SK-N-SH (cell line): Measurements from ENCODE around the gene RAMACL. TPM values are rescaled to one million over a fixed set of nuclear protein-coding genes. Genes with fewer than 3 reads are reported as not detected.
A peak's percentile ranks its signal among the peaks of the same experiment; 100 is the strongest.

Source experiments
- CTCF ChIA-PET: fragments of 300-600, 350-600 bp; formaldehyde crosslinking; extraction: SDS; loops from one replicate; lab custom pipeline; 2021; lab: Yijun Ruan, JAX
- POLR2A ChIA-PET: fragments of 350-600 bp; sonication (Branson Sonifier 250); formaldehyde crosslinking; extraction: SDS; loops from one replicate; lab custom pipeline; 2020; ENCODE audit warnings: antibody characterized with exemption, inconsistent platforms; lab: Yijun Ruan, JAX
- DNase-seq: peaks from one replicate; pipeline ENCODE4 v3.0.0; 2012
- H2AFZ ChIP-seq: fragments of 200-600 bp; sonication (generic); 2 replicates; pipeline ENCODE4 v1.8.1; 2016; ENCODE audit warnings: antibody characterized with exemption, mild to moderate bottlenecking, low read depth
- H3F3A ChIP-seq: fragments of 200-600 bp; sonication (generic); replicated peaks from 2 replicates; pipeline ENCODE3; 2016; ENCODE audit warnings: antibody characterized with exemption, mild to moderate bottlenecking; ENCODE audit not compliant: insufficient read depth
- H3K27ac ChIP-seq, 2 experiments: fragments of 200-500 bp in 1 of 2; fragments of 200-600 bp in 1 of 2; sonication (Bioruptor generic) in 1 of 2; sonication (generic), shearing (Covaris generic) in 1 of 2; 2 replicates each; pipeline versions ENCODE4 v1.5.1 to v1.6.1; 2014 to 2016; ENCODE audit warnings: low read depth in 2 of 2, inconsistent platforms in 1 of 2, low read length in 1 of 2, mild to moderate bottlenecking in 1 of 2, mixed read lengths in 1 of 2
- H3K27me3 ChIP-seq: fragments of 200-600 bp; sonication (generic), shearing (Covaris generic); 2 replicates; pipeline ENCODE4 v1.6.1; 2016; ENCODE audit warnings: mixed run types; ENCODE audit not compliant: insufficient read depth
- H3K36me3 ChIP-seq, 2 experiments: fragments of 200-500 bp in 1 of 2; fragments of 200-600 bp in 1 of 2; sonication (Bioruptor generic) in 1 of 2; sonication (generic) in 1 of 2; replicated peaks in 1 of 2; 2 replicates each; pipeline versions ENCODE3 to v1.5.1; 2014 to 2016; ENCODE audit warnings: low read length in 1 of 2, mild to moderate bottlenecking in 1 of 2; ENCODE audit not compliant: insufficient read depth in 2 of 2, control insufficient read depth in 1 of 2
- H3K4me1 ChIP-seq, 2 experiments: fragments of 200-500 bp in 1 of 2; fragments of 200-600 bp in 1 of 2; sonication (Bioruptor generic) in 1 of 2; sonication (generic), shearing (Covaris generic) in 1 of 2; 2 replicates each; pipeline versions ENCODE4 v1.5.1 to v1.6.1; 2014 to 2016; ENCODE audit warnings: low read depth in 1 of 2, low read length in 1 of 2, mixed run types in 1 of 2; ENCODE audit not compliant: insufficient read depth in 2 of 2, control insufficient read depth in 1 of 2
- H3K4me2 ChIP-seq: fragments of 200-600 bp; sonication (generic), shearing (Covaris generic); 2 replicates; pipeline ENCODE4 v1.6.1; 2017; ENCODE audit warnings: mixed run types
- H3K4me3 ChIP-seq, 2 experiments: fragments of 200-500 bp in 1 of 2; fragments of 200-600 bp in 1 of 2; sonication (Bioruptor generic) in 1 of 2; sonication (generic), shearing (Covaris generic) in 1 of 2; 2 replicates each; pipeline versions ENCODE4 v1.5.1 to v1.8.1; 2014 to 2016; ENCODE audit warnings: low read depth in 2 of 2, inconsistent platforms in 1 of 2, low read length in 1 of 2, mild to moderate bottlenecking in 1 of 2, mixed read lengths in 1 of 2, moderate library complexity in 1 of 2
- H3K79me2 ChIP-seq: fragments of 200-600 bp; sonication (generic); 2 replicates; pipeline ENCODE4 v1.8.1; 2017; ENCODE audit warnings: mild to moderate bottlenecking; ENCODE audit not compliant: insufficient read depth
- H3K9ac ChIP-seq: fragments of 200-600 bp; sonication (generic); 2 replicates; pipeline ENCODE4 v1.6.1; 2017; ENCODE audit warnings: mixed run types
- H3K9me2 ChIP-seq: fragments of 200-600 bp; sonication (generic); 2 replicates; pipeline ENCODE4 v1.6.1; 2017; ENCODE audit warnings: mixed run types
- H3K9me3 ChIP-seq: fragments of 200-600 bp; sonication (generic); 2 replicates; pipeline ENCODE4 v1.6.1; 2017; ENCODE audit warnings: mixed run types, mild to moderate bottlenecking, moderate library complexity
- H4K20me1 ChIP-seq: fragments of 200-600 bp; sonication (generic); 2 replicates; pipeline ENCODE4 v1.6.1; 2017; ENCODE audit warnings: mild to moderate bottlenecking, mixed run types; ENCODE audit not compliant: insufficient read depth
- CHD2 ChIP-seq: fragments of 150-350 bp; IDR thresholded peaks from 2 replicates; pipeline ENCODE4 v1.6.1; 2018; ENCODE audit warnings: low read length; ENCODE audit not compliant: partially characterized antibody
- ELF1 ChIP-seq: IDR thresholded peaks from 2 replicates; pipeline ENCODE4 v1.4.0; 2012
- FOSL2 ChIP-seq: IDR thresholded peaks from 2 replicates; pipeline ENCODE4 v1.4.0; 2012; ENCODE audit warnings: low read depth, mild to moderate bottlenecking, moderate library complexity, borderline replicate concordance
- FOXM1 ChIP-seq: IDR thresholded peaks from 2 replicates; pipeline ENCODE4 v1.4.0; 2012; ENCODE audit warnings: low read depth, mild to moderate bottlenecking
- MAX ChIP-seq: IDR thresholded peaks from 2 replicates; pipeline ENCODE4 v1.4.0; 2012; ENCODE audit warnings: low read depth
- MEF2A ChIP-seq: IDR thresholded peaks from 2 replicates; pipeline ENCODE4 v1.4.0; 2012; ENCODE audit warnings: low read depth, borderline replicate concordance
- MXI1 ChIP-seq: IDR thresholded peaks from 2 replicates; pipeline ENCODE4 v1.6.1; 2012; ENCODE audit warnings: mild to moderate bottlenecking, low read depth, low read length, improper control_type of control experiment
- RAD21 ChIP-seq: IDR thresholded peaks from 2 replicates; pipeline ENCODE4 v1.6.1; 2012; ENCODE audit warnings: mild to moderate bottlenecking, low read length
- RXRA ChIP-seq: IDR thresholded peaks from 2 replicates; pipeline ENCODE4 v1.4.0; 2012; ENCODE audit warnings: low read depth, mild to moderate bottlenecking, borderline replicate concordance
- SIN3A ChIP-seq: IDR thresholded peaks from 2 replicates; pipeline ENCODE4 v1.6.1; 2012; ENCODE audit warnings: low read depth, mild to moderate bottlenecking, low read length, moderate library complexity, borderline replicate concordance
- SMC3 ChIP-seq: IDR thresholded peaks from 2 replicates; pipeline ENCODE4 v1.6.1; 2012; ENCODE audit warnings: low read depth, low read length, improper control_type of control experiment
- TAF1 ChIP-seq: IDR thresholded peaks from 2 replicates; pipeline ENCODE4 v1.6.1; 2012; ENCODE audit warnings: low read depth, mild to moderate bottlenecking, low read length, moderate library complexity, borderline replicate concordance
- USF2 ChIP-seq: fragments of 150-350 bp; IDR thresholded peaks from 2 replicates; pipeline ENCODE4 v1.6.1; 2017; ENCODE audit warnings: antibody characterized with exemption, low read length, low read depth, borderline replicate concordance
- ZBTB33 ChIP-seq: IDR thresholded peaks from 2 replicates; pipeline ENCODE4 v1.4.0; 2012; ENCODE audit warnings: low read depth, borderline replicate concordance
- WGBS: methylation state at CpG from one replicate; pipeline ENCODE4 v1.1.6; 2017; ENCODE audit warnings: low lambda C conversion rate; 5-methylcytosine and 5-hydroxymethylcytosine counted together
- polyA plus RNA-seq, 3 experiments: library from polyadenylated mRNA; depleted of rRNA; stranded (reverse); fragments of >200 nt; gene quantifications; 2 replicates each; pipeline ENCODE4 v1.2.3, GENCODE V29; 2012

The RAMACL gene
- polyA plus RNA-seq, 1 of the 3 experiments (the other 2 are of a cell fraction): 0.10 TPM

- TF ChIP-seq USF2: no peak
Measured at GRCh38 chr6:166567107-166567506, 19.4 kb downstream of the RAMACL start (continued).

GRCh38 chr6:166566026-166567011 is 20.2 kb downstream of the RAMACL start:
- H3K9me3 ChIP-seq: no peaks in the 10 kb centered on the region
- peaks cover 60% of the 10 kb centered on the region for H3K79me2 ChIP-seq
- 93% methylated on average over 7 of the region's 12 CpGs for WGBS
- no peaks in the 10 kb centered on the region for H3K9me2 ChIP-seq
- peaks cover 7 to 30% of the 10 kb centered on the region in 2 experiments for H3K36me3 ChIP-seq
- H3K9ac ChIP-seq: peak overlapping the region; percentile 27; the same call in 1 of the 2 replicates
- peak overlapping the region; percentile 34 to 78; a peak in 3 of 4 replicates for H3K27ac ChIP-seq
- no peak overlapping the region for H3K4me3 ChIP-seq
- peaks cover 3% of the 10 kb centered on the region for H3F3A ChIP-seq
- TF ChIP-seq RAD21 (no peak), ELF1 (no peak), MAX (no peak), TAF1 (no peak), MEF2A (no peak), ZBTB33 (no peak), CHD2 (no peak), MXI1 (no peak), FOSL2 (no peak), FOXM1 (no peak), RXRA (no peak), SMC3 (no peak), SIN3A (no peak)
- H2AFZ ChIP-seq: no peak overlapping the region
- no peaks in the 10 kb centered on the region for H4K20me1 ChIP-seq
- H3K4me2 ChIP-seq: peak overlapping the region; percentile 42; the same call in 1 of the 2 replicates
- DNase-seq: no peak
- ChIA-PET POLR2A (no interaction called here), CTCF (no interaction called here)
- H3K27me3 ChIP-seq: no peaks in the 10 kb centered on the region
- peaks cover 9 to 14% of the 10 kb centered on the region in 2 experiments; a peak in 3 of 4 replicates for H3K4me1 ChIP-seq
